Measurements from ENCODE around the gene SUSD3.

Gene SUSD3

DNA sequence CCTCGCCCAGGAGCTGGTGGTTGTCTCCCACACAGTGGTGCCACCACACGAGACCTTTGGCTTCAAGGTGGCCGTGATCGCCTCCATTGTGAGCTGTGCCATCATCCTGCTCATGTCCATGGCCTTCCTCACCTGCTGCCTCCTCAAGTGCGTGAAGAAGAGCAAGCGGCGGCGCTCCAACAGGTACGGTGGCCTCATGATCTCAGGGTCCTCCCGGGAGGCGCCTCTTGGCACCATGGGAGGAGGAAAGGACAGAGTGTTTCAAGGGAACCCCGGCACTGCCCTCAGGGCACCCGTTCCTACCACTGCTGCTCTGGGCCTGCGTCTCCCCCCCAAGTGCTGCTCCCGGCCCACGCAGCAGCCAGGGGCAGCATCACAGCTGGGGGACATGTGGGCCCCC, 19.3 kb downstream of the SUSD3 start:
- no peak for TF ChIP-seq TCF12 (IDR thresholded peaks at IDR 0.05; ENCODE audit: low read depth)
- no peak for TF ChIP-seq ZBTB7A (IDR thresholded peaks at IDR 0.05; ENCODE audit: low read depth)
- no peak for TF ChIP-seq TAF1 (IDR thresholded peaks at IDR 0.05; ENCODE audit: low read depth)
- no peak for TF ChIP-seq CREB1 (IDR thresholded peaks at IDR 0.05; ENCODE audit: low read depth)
- TF ChIP-seq RAD21 (IDR thresholded peaks at IDR 0.05; ENCODE audit: low read depth): no peak
- no peak for TF ChIP-seq FOXM1 (IDR thresholded peaks at IDR 0.05; ENCODE audit: borderline replicate concordance, low read depth)
- no peak for TF ChIP-seq TEAD4 (IDR thresholded peaks at IDR 0.05)
- TF ChIP-seq, protein P1, sequence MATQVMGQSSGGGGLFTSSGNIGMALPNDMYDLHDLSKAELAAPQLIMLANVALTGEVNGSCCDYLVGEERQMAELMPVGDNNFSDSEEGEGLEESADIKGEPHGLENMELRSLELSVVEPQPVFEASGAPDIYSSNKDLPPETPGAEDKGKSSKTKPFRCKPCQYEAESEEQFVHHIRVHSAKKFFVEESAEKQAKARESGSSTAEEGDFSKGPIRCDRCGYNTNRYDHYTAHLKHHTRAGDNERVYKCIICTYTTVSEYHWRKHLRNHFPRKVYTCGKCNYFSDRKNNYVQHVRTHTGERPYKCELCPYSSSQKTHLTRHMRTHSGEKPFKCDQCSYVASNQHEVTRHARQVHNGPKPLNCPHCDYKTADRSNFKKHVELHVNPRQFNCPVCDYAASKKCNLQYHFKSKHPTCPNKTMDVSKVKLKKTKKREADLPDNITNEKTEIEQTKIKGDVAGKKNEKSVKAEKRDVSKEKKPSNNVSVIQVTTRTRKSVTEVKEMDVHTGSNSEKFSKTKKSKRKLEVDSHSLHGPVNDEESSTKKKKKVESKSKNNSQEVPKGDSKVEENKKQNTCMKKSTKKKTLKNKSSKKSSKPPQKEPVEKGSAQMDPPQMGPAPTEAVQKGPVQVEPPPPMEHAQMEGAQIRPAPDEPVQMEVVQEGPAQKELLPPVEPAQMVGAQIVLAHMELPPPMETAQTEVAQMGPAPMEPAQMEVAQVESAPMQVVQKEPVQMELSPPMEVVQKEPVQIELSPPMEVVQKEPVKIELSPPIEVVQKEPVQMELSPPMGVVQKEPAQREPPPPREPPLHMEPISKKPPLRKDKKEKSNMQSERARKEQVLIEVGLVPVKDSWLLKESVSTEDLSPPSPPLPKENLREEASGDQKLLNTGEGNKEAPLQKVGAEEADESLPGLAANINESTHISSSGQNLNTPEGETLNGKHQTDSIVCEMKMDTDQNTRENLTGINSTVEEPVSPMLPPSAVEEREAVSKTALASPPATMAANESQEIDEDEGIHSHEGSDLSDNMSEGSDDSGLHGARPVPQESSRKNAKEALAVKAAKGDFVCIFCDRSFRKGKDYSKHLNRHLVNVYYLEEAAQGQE (IDR thresholded peaks at IDR 0.05; ENCODE audit: low read depth): no peak
- TF ChIP-seq CEBPB (IDR thresholded peaks at IDR 0.05): no peak
- no peak for TF ChIP-seq EP300 (IDR thresholded peaks at IDR 0.05; ENCODE audit: borderline replicate concordance)
- TF ChIP-seq, protein P2, sequence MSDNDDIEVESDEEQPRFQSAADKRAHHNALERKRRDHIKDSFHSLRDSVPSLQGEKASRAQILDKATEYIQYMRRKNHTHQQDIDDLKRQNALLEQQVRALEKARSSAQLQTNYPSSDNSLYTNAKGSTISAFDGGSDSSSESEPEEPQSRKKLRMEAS (IDR thresholded peaks at IDR 0.05): no peak
- no peak for TF ChIP-seq YY1 (IDR thresholded peaks at IDR 0.05; ENCODE audit: low read depth)
- TF ChIP-seq, protein P3, sequence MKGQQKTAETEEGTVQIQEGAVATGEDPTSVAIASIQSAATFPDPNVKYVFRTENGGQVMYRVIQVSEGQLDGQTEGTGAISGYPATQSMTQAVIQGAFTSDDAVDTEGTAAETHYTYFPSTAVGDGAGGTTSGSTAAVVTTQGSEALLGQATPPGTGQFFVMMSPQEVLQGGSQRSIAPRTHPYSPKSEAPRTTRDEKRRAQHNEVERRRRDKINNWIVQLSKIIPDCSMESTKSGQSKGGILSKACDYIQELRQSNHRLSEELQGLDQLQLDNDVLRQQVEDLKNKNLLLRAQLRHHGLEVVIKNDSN (IDR thresholded peaks at IDR 0.05): no peak
- no peak for TF ChIP-seq NFIC (IDR thresholded peaks at IDR 0.05)
- TF ChIP-seq EGR1 (IDR thresholded peaks at IDR 0.05): no peak

DNA sequence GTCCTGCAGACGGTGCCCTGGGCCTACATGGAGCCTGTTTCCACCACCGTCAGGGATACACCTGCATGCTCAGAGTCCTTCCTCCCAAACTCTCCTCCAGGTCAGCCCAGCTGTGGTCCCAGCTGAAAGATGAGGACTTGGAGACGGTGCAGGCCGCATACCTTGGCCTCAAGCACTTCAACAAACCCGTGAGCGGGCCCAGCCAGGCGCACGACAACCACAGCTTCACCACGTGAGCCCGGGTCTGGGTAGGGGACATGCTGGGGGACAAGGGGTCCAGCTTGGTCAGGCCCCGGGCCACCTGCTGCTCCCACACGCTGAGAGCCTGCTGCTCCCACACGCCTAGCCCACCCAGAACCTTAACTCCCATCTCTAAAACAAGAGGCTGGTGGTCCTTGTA, 20.9 kb downstream of the SUSD3 start:
- no peak for TF ChIP-seq EP300 (IDR thresholded peaks at IDR 0.05; ENCODE audit: borderline replicate concordance)
- no peak for TF ChIP-seq CEBPB (IDR thresholded peaks at IDR 0.05)
- no peak for TF ChIP-seq RAD21 (IDR thresholded peaks at IDR 0.05; ENCODE audit: low read depth)
- TF ChIP-seq, protein P2 (IDR thresholded peaks at IDR 0.05): no peak
- TF ChIP-seq TCF12 (IDR thresholded peaks at IDR 0.05; ENCODE audit: low read depth): no peak
- no peak for TF ChIP-seq ZBTB7A (IDR thresholded peaks at IDR 0.05; ENCODE audit: low read depth)

DNA sequence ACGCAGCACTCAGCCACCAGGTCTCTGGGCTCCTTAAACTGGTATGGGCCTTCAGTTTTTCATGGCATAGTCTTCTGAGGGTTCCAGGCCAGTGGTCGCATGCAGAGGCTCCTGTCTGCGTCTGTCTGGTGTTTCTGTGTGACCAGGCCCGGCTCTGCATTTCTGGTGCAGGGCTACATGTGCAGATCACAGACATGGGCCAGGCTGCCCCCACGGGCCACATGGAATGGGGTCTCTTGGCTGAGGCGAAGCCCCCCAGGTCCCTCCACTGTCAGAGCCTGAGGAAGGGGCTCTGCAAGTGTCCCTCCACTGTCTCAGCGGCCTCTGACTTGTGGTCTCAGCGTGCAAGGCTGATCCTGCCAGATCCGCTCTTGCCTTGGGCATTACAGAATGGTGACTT, 21.9 kb downstream of the SUSD3 start:
- no peak for TF ChIP-seq FOXM1 (IDR thresholded peaks at IDR 0.05; ENCODE audit: borderline replicate concordance, low read depth)
- no peak for TF ChIP-seq EP300 (IDR thresholded peaks at IDR 0.05; ENCODE audit: borderline replicate concordance)
- no peak for TF ChIP-seq CREB1 (IDR thresholded peaks at IDR 0.05; ENCODE audit: low read depth)
- TF ChIP-seq, protein P1 (IDR thresholded peaks at IDR 0.05; ENCODE audit: low read depth): no peak
- no peak for TF ChIP-seq NFIC (IDR thresholded peaks at IDR 0.05)
- TF ChIP-seq, protein P2 (IDR thresholded peaks at IDR 0.05): no peak
- TF ChIP-seq TEAD4 (IDR thresholded peaks at IDR 0.05): no peak
- no peak for TF ChIP-seq YY1 (IDR thresholded peaks at IDR 0.05; ENCODE audit: low read depth)

DNA sequence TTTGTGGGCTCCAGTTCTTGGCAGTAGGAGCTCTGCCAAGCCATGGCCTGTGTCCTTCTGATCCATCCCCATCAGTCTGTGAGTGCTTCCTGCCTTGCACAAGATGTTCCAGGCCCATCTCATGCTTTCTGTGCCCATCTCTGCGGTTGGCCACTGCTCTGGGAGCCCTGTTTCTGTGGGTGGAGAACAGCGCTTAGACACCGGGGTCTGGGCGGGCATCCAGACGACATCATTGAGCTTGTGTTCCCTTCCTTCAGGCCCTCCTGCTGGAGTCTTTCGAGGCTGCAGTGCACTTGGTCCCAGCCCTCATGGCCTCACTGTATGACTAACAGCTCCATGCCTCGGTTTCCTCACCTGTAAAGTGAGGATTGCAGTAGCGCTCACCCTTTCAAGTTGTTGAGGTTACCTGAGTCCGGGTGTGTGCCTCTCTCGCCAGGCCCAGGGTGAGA, 22.6 kb downstream of the SUSD3 start:
- TF ChIP-seq, protein P2 (IDR thresholded peaks at IDR 0.05): no peak
- TF ChIP-seq NFIC (IDR thresholded peaks at IDR 0.05) (no peak), EGR1 (IDR thresholded peaks at IDR 0.05) (no peak), FOXM1 (IDR thresholded peaks at IDR 0.05; ENCODE audit: borderline replicate concordance, low read depth) (no peak), RAD21 (IDR thresholded peaks at IDR 0.05; ENCODE audit: low read depth) (no peak), ZBTB7A (IDR thresholded peaks at IDR 0.05; ENCODE audit: low read depth) (no peak), CREB1 (IDR thresholded peaks at IDR 0.05; ENCODE audit: low read depth) (no peak), EP300 (IDR thresholded peaks at IDR 0.05; ENCODE audit: borderline replicate concordance) (no peak), YY1 (IDR thresholded peaks at IDR 0.05; ENCODE audit: low read depth) (no peak), TEAD4 (IDR thresholded peaks at IDR 0.05) (no peak), TAF1 (IDR thresholded peaks at IDR 0.05; ENCODE audit: low read depth) (no peak), CEBPB (IDR thresholded peaks at IDR 0.05) (no peak), TCF12 (IDR thresholded peaks at IDR 0.05; ENCODE audit: low read depth) (no peak)
- TF ChIP-seq, protein P1 (IDR thresholded peaks at IDR 0.05; ENCODE audit: low read depth): no peak
- TF ChIP-seq, protein P3 (IDR thresholded peaks at IDR 0.05): no peak
